SHP77 treated with DMSO at 0.1 percent for 48 hours (cell line): ENCODE results near the gene SMAD6.

ENCODE experiments used
- DNase-seq: peaks from one replicate; lab custom pipeline; 2025; lab: John Stamatoyannopoulos, UW

Gene SMAD6

GRCh38 chr15:66702035-66702786 is at the start of gene SMAD6:
Gene SMAD6 (plus strand): TSS chr15:66702236. CDS start chr15:66703259, 1,023 bp downstream.
- DNase-seq = peak; percentile 16

GRCh38 chr15:66652806-66653205 is 49.2 kb upstream of the SMAD6 start:
- DNase-seq = no peak

DNA sequence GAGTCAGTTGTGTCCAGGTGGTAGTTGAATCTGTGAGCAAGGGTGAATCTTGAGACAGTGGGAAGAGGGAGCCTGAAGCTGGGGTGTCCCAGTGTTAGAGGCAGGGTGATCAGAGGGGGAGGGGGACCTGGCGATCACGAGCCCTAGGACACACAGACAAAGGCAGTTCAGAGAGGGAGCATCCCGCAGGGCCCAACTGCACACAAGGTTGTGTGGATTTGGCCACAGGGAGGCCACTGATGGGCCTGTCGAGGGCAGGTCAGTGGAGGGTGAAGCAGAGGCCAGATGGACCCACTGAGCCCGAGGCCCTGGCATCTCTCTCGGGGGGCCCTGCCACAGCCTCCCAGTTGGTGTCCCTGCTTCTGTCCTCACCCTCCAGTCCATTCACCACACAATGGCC is 48.6 kb upstream of the SMAD6 start:
- no peak for DNase-seq

DNA sequence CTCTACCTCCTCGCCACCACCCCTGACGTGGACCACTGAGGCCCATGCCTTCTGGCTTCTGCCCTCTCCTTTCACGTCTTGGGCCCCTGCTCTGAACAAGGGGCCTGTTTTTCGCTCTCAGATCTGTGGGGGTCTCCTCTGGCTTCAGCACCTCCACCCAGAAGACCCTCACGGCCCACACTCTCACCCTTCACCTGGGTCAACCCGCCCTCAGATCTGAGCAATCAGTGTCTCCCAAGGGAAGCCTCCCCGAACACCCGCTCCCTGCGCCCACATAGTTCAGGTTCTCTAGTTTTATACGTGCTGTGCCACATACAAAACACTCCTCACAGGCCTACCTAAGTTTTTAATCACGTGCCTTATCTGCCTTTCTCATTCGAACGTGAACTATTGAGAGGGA is 48.2 kb upstream of the SMAD6 start:
- no peak for DNase-seq

DNA sequence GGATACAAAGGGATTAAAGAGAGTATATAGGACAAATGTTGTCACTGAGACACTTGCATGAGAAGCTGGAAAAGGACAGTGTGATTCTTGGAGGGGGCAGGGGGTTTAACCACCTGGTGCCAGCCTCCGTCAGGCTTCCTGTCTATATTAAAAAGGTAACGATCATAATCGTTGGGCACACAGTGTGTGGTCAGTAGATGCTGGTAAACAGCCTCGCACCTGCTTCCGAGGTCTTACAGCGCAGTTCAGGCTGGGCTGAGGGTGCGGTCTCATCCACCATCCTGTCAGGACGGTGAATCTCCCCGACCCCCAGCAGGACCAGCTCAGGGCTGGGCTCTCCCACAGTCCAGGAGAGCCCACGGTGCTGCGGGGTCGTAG is 47.7 kb upstream of the SMAD6 start:
- no peak for DNase-seq

GRCh38 chr15:66654739-66655375 is 47.2 kb upstream of the SMAD6 start:
- DNase-seq = no peak

- no peak for DNase-seq
These were observed 46.5 kb upstream of the SMAD6 start for GRCh38 chr15:66655511-66655910.

- no peak for DNase-seq
These were observed 46.0 kb upstream of the SMAD6 start for GRCh38 chr15:66655997-66656396.

DNA sequence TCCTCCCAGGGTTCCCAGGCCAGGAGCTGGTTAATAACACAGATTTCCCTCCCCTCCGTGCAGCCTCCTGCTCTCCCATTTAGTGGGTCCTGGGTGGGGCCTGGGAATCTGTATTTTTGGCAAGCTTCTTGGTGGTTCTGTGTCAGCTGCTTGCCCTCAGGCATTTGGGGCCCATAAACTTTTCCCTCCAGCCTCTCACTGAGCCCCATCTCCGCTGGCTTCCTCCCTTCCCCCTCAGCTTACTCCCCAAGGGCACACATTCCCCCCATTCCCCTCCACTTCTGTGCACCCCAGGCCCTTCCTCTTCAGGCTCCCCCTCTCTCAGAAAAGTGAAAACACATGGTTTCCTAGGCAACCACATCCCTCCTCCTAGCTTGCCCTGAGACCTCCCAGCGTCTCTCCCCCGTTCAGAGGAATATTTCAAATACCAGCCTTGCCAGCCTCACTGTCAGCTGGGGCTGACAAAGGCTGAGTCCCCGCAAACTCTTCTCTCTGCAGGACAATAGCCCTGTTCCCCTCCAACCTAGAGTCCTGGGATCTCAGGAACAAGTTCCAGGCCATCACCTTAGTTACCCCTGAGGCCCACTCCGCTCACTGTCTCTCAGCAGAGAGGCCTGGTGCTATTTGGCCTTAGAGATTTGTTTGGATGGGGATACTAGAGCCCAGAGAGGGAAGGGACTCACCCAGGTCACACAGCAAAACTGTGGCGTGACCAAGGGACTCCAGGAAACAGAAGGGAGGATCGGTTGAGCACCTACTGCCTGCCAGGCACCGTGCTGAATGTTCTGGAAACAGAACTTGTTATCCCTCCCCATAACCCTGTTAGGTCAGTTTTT is 44.6 kb upstream of the SMAD6 start:
- no peak for DNase-seq

GRCh38 chr15:66658044-66658443 is 44.0 kb upstream of the SMAD6 start:
- DNase-seq = no peak

DNA sequence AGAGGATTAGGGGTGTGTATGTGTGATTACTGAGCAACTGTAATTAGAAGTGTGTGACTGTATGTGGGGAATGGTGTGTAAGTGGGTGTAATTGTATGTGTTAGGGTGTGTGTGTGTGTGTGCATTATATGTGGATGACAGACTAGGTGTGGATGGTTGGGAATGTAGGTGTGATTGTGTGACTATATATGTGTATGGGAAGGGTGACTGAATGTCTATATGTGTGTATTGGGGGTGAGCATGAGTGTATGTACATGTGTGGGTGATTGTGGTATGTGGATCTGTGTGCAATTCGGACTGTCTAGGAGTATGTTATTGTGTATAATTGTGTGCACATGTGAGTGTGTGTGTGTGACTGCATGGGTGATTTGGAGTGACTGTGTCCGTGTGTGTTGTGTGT is 43.2 kb upstream of the SMAD6 start:
- DNase-seq = no peak

DNA sequence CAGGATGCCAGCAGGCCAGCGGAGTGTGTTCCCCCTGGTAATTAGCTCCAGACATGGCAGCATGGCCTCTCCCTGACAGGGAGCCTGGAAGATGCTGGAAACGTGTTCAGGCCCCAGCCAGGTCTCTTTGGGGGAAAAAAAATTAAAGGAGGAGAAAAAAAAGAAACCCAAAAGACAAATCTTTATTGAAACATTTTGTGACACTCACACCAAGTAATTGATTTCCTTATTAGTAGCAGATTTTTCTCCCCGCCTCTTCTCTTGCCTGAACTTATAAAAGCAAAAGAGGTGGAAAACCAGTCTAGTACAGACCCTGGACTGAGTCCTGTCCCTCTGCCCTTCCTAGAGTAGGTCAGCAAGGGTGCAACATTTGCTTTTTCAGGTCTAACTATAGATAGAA is 42.7 kb upstream of the SMAD6 start:
- no peak for DNase-seq

DNA sequence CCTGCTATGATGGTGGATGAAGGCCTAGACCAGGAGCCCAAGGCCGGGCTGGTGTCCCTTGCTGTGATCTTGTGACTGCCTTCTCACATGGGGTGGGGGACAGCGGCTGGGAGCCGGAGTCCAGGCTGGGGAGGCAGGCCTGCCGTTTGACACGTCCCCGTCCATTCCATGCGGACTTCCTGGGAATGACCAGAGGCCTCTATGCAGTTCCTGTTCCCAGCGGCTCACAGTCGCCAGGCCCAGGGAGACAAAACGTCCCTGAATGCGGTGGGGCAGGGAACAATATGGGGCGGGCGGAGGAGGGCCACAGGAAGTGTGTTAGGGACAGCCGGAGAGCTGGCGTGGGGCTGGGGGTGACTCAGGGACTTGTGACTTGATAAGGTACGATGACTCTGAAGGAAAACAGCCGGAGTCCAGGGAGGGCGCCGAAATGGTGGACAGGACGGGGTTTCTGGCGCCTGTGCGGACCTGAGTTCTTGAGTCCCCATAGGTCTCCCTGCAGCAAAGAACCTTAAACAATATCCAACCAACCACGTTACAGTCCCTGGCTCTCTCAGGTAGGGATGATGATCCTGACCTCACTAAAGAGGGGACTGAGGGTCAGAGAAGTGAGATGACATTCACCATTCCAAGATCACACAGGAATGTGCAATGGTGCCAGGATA is 40.5 kb upstream of the SMAD6 start:
- no peak for DNase-seq

DNA sequence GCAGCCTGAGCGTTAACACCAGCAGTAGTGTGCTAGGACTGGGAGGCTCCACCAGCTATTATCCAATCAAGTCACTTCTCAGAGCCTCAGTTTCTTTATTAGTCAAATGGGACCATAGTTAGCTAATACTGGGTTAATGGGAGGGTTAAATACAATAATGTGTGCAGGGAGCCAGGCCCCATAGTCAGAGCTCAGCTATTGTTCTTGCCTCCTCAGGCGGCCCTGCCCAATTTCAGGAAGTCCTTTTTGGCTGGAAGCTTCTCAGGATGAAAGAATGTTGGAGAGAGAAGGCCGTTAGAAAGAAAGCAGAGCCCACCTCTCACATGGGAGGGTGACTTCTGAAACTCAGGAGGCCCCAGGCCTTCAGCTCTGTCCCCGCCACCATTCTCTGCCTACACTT is 39.5 kb upstream of the SMAD6 start:
- no peak for DNase-seq

DNA sequence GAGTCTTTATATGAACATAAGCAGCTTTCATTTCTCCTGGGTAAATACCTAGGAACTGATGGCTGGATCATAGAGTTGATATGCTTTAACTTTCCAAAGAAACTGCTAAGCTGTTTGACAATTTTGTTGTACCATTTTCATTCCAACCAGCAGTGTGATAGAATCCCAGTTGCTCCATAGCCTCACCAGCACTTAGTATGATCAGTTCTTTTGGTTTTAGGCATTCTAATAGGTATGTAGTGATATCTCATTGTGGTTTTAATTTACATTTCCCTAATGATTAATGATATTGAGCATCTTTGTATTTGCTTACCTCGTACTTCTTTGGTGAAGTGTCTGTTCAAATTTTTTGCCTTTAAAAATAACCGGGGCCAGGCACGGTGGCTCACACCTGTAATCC is 38.4 kb upstream of the SMAD6 start:
- DNase-seq = no peak

DNA sequence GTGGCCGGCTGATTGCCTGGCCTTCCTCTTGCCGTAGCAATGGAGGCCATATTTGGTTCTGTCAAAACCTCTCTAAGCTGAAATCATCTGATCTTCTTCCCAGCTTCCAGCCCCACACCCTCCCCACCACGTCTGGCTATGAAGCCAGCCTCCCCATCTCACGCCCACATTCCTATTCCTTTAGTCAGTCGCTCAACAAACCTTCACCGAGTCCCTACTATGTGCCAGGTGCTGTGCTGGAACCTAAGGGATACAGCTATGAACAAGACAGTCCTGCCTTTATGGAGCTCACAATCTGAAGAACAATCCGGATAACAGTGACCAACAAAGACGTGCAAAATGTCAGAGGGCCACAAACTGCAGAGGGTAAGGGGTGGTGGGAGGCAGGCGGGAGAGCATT is 31.9 kb upstream of the SMAD6 start:
- DNase-seq = no peak

- no peak for DNase-seq
These were observed 31.1 kb upstream of the SMAD6 start for GRCh38 chr15:66670762-66671580.

DNA sequence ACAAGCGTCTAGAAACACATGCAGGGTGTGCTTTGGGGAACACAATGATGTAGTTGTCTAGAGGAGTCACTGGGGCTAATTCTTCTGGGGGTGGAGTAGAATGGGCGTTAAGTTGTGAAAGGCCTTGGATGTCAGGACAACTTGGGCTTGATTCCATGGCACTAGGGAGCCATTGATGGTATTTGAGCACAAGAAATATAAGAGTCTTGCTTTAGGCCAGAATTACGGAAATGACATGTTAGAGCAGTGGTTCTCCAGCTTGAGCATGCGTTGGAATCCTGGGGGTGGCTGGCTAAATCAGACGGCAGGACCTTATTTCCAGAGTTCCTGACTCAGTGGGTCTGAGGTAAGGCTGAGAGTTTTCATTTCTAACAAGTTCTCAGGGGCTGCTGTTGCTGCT is 29.2 kb upstream of the SMAD6 start:
- no peak for DNase-seq

DNA sequence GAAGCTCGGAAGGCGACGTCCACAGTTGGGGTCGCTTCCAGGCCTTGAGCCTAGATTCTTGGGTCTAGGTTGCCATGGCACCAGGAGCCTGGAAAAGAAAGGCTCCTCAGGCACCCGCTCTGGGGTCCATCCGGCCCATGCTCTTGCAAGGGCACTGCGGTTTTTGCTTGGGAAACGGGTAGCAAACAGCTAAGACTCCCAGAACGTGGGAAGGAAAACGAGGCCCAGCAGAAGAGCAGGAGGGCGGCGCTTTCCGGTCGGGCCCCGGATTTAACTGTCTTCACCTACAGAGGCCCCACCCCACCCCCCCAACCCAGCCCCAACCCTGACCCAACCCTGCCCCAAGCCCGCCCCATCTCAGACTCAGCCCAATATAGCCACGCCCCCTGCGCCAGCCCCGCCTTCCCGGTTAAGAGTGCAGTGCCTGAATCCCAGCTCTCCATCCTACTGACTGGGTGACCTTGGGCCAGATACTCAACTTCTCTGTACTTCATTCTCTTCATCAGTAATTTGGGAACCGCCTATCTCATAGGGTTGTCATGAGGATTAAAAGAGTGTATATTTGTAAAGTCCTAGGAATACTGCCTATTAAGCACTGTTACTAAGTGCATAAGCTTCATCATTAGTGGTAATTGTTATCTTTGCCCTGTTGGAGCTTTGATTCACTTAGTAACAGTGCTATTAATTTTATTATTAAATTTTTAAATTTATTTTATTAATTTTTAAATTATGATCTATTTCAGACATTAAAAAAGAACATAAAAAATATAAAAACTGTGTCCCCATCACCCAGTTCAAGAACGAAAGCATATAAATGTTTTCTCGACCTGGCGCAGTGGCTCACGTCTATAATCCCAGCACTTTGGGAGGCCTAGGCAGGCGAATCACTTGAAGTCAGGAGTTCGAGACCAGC is 28.4 kb upstream of the SMAD6 start:
- no peak for DNase-seq

DNA sequence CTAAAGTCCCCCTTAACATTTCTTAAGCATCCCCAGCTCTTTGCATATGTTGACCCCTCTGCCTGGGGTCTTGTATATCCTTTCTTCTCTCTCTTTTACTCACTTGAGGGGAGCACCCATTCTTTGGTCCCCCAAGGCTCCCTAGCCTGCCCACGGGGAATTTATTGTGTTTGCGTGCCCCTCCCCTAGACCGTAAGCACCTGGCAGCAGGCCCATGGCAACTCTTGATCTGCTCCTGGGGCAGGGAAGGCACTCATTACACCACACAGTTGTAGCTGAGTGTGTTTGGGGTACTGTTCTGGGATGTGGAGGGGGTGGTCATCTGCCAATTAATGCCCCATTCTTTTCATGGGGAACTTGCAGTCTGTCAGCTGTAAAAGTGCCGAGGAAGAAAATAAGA is 27.3 kb upstream of the SMAD6 start:
- no peak for DNase-seq

DNA sequence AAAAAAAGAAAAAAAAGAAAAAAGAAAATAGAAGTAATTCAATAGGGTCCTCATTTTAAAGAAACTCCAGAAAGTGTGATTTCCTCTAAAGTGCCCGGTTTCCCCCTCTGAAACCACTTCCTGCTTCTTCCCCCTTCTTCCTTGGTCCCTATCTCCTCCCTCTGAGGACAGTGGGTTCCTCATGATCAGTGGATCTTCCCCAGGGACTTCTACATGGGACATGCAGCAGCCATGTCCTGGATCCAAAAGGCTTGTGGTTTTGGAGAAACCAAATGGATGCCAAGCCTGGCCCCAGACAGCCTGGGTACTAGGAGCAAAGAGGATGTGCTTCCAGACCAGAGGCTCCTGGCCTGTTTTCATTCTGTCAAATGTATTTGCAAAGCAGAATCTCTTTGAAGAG is 26.6 kb upstream of the SMAD6 start:
- DNase-seq = no peak
